Right forelimb (tissue), 1 donor: Measurements from ENCODE around the gene FSTL4.
"Not testable (repeated sequence)": the region's sequence is repeated elsewhere in the genome, so short reads cannot be mapped to it uniquely, and the experiment has no call there.

Experiments
- DNase-seq: peaks from one replicate; pipeline ENCODE4 v3.0.0-alpha.2; 2018

The FSTL4 gene

DNA sequence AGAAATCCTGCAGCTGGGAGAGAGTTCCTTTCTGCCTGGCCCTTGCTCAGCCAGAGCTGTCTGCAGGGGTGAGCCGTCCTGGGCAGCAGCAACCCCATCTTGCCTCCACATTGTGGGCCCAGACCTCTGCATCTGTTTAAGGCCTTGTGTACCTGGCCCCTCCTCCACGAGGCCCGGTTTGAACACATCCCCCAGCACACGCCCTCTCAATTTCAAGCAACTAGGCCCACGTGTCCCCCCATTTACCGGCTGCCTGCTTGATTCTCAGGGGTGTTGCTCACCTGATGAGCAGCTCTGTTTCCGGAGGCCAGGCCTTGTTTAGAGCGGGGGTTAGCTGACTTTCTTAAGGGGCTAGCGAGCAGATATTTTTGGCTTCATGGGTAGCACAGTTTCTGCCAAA, 378.7 kb downstream of the FSTL4 start:
- DNase-seq = peak; percentile 26

DNA sequence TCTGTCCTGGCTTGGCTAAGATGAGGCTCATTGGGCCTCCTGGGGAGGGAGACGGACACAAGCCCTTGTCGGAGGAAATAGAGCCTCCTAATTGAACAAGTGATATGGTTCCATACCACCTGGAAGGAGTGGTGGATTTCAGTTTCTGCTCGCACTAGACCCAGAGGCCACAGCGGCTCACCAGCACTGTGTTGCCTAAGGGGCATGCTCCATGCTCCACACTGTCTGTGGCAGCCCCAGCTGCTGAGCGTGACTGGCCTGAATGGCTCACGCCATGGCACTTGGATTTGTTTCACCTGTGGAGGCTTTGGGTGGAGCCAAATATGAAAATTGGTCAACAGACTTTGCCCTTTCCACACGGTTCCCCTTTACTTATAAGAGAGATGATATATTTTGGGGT, 379.4 kb downstream of the FSTL4 start:
- DNase-seq = peak; percentile 11

DNA sequence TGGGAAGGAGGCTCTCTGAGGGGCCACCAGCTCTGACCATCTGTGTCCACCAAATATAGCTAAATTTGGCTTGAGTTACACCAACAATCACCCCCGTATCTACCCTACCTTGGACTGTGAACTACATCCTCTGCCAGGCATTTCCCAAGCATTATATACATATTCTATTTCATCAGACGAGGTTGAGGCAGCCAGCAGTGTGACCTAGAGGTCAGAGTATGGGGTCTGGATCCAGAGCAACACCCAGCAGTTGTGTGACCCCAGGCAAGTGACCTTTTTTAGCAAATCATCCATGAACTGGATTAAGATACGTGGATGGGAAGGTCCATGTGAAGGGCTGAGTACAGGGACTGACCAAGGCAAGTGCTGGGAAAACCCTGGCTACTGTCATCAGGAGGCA, 379.9 kb downstream of the FSTL4 start:
- peak; percentile 9 for DNase-seq

DNA sequence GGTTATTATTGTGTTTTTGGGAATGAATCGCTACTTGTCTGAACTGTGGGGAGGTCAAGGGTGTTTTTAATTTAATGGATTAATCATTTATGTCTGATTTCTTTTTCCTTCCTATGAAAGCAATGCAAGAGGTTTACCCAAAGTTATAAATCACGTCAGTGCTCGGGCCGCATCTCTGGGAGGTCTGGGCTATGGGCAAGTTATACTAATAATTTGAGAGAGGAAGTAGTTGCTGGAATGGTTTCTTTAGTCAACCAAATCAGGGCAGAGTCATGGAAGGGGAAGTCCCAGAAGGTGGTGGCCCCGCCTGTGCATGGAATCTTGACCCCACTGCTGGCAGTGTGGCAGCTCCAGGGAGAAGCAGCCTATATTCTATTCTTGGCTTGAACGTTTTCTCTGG, 380.3 kb downstream of the FSTL4 start:
- DNase-seq = no peak

DNA sequence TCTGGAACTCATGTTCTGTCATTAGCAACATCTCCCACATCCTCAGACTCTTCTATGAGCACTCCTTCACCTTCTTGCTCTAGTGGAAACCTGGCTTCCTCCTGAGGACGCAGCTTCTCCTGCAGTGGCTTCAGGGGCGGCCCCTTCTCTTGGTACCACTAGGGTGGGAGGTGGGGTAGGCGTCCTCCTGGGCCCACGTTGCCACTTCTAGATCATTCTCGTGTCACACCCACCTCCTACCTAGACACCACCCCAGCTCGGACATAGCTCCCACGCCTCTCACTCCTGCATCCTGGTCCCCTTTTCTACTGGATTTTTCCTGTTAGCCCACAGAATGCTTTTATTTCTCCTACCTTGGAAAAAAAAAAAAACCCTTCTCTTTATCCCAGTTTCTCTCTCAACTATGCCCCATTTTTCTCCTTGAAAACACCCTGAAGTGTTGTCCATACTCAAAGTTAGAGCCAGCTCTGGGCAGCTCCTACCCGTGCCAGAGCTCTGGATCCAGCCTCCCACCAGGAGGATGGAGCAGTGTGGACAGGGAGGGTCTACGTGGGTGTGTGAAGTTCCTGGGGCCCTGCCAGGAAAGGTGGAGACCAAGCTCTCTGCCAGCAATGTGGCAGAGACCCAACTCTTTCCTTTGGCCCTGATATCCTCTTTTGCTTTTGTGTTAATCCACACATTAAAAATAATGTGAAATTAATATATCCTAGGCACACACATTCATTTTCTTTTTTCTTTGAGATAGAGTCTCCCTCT, 381.3 kb downstream of the FSTL4 start:
- DNase-seq = peak; percentile 24

DNA sequence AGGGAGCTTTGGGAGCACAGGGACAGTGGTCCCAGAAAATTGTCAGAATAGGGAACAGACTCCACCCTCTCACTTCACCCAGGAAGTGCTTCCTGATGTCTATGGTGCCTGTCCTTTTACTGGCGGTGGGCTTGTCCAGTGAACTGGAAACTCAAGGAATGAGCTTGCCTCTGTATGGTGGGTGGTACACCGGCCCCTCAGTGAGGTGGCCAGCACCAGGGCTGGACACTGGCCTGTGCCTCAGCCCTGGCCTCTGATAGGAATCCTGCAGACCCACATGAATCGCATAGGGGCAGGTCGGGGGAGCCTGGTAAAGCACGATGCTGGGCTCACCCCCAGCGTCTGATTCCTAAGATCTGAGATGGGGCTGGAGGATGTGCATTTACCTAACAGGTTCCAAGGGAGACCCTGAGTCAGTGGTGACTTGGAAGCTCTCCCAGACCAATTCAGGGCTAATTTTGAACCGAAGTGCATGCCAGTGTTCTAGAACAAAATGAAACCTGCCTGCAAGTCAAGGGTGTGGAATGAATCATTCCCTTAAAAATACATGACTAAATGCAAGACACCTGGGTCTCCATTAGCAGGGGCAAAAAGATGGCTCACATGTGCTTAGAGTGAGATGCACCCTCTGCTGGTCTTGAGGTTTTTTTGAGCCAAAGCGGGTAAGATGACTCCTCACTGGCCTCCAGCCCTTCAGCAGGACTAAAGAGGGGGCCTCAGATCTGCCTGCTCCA, 382.2 kb downstream of the FSTL4 start:
- no peak for DNase-seq

DNA sequence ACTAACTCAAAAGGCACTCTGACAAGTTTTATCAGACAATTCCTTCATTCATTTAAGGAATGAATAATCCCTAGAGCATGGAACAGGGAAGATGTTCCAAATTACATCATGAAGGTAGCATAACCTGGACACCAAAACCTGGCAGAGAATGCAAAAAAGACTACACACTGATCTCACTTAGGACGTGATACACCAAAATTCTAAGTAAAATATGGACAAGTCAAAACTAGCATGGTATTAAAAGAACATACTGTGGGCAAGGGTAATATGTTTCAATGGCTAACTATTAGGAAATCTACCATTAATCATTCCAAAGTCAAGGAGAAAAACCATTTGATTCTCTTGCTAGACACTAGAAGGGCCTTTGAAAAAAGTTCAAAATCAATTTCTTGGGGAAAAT, 384.0 kb downstream of the FSTL4 start:
- DNase-seq = no peak

DNA sequence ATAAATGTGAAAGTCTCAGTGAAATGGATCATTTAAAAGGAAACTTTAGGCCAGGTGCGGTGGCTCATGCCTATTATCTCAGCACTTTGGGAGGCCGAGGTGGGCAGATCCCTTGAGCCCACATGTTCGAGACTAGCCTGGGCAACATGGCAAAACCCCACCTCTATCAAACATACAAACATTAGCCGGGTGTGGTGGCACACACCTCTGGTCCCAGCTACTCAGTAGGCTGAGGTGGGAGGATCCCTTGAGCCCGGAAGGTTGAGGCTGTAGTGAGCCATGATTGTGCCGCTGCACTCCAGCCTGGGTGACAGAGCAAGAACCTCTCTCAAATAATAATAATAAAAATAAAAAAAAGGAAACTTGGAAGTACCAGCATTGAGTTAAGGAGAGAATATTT, 384.4 kb downstream of the FSTL4 start:
- no peak for DNase-seq

DNA sequence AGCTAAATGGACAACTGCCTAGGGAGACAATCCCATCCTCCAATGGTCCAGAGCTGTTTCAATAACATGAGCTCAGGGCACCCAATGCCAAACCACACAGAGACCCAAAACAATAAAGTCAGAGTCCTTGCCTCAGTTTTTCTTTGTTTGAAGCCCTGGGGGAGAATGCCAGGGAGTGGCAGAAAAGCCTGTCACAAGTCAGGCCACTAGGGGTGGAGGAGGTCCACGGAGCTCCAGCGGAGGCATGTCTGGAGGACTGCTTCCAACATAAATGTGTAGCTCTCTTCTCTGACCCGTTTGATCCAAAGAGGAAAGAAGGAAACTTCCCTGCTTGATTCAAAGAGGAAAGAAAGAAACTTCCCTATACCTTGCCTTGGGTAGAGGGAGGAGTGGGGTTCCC, 385.3 kb downstream of the FSTL4 start:
- no peak for DNase-seq

DNA sequence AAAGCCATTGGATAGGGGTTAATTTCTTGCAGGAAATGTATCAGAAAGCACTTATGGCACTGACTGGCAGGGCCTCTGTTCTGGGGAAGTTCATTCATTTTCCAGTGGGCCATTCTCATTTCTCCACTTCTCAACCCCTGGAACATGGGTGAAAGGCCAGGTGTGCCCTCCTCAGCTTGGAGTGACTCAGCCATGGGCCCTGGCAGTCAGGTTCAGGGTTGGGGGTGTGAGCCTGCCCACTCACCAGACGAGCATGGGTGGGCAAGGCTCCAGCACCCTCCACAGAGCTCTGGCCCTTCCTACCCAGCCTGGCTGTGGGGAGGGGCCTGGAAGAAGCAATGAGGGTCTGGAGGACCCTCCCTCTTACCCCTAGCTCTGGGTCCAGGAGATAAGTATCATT, 386.2 kb downstream of the FSTL4 start:
- DNase-seq = no peak

DNA sequence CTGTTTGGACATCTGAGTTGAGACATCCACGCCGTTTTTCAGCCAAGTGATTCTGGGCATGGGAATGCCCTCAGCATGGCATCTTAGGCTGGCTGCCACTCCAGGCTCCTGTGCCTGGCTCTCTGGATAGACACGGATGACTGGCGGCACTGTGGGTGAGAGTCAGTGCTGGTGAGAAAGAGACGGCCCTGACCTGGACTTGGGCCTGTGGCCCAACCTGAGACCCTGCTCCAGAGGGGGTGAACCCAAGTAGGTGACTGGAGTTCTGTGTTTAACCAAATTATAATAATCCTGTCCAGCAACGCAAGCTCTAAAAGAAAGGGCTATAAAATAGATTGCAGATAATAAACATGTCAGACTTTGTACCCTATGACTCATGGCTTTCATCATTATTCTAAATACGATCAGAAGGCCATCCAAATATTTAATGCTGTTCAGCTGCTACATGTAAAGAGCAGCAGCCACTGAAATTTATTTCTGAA, 386.6 kb downstream of the FSTL4 start:
- DNase-seq = no peak

DNA sequence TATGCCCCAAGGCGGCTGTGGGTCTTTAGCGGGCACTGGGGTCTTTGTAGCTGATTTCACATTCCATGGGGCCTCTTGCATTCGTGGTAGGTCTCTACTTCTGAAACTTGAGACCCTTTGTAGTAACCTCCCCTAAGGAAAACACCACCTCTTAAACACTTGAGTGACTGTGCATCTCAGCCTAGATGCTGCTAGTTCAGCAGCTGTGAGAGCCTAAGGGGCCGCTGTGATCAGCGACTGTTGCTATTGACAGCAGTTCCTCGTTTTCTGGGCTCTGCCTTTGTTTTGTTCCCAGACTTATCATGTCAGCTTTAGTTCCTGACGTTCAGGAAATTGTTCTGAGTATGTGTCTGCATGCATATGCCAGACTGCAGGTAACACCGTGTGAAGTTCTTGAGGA, 389.4 kb downstream of the FSTL4 start:
- peak; percentile 37 for DNase-seq

DNA sequence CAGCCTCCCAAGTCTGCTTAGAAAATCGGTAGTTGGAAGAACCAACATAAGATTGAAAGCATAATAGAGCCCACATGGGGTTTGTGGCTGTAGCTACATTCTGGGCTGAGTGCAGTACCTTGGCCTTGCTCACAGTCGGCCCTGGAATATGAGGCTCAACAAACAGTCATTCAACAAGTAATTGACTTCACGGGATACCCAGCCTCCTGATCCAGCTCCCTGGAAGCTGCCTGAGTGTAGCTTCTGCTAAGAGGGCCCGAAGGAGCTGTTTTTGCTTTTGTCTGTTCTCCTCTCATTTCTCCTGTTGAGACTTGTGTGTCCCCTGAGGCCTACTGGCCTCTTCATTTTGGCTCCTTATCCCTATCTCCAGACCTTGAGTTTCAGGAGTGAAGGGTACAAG, 389.8 kb downstream of the FSTL4 start:
- DNase-seq = peak; percentile 30

DNA sequence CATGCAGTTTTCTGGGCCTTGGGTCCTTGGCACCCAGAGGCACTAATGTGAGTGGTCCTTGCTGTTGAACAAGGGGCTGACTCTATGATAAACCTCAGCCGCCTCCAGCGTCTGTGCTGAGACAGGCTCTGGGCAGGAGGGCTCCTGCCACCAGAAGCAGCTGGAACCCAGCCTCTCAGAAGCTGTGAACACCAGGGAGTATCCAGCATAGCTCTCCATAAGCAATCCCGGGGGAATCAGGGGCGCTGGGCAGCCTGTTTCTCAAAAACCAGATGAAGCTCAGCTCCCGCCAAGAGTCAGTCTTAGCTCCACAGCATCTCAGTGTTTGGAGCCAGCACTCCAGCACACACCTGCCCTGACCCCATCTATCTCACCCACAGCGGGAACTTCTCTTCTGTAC, 390.3 kb downstream of the FSTL4 start:
- peak; percentile 30 for DNase-seq

DNA sequence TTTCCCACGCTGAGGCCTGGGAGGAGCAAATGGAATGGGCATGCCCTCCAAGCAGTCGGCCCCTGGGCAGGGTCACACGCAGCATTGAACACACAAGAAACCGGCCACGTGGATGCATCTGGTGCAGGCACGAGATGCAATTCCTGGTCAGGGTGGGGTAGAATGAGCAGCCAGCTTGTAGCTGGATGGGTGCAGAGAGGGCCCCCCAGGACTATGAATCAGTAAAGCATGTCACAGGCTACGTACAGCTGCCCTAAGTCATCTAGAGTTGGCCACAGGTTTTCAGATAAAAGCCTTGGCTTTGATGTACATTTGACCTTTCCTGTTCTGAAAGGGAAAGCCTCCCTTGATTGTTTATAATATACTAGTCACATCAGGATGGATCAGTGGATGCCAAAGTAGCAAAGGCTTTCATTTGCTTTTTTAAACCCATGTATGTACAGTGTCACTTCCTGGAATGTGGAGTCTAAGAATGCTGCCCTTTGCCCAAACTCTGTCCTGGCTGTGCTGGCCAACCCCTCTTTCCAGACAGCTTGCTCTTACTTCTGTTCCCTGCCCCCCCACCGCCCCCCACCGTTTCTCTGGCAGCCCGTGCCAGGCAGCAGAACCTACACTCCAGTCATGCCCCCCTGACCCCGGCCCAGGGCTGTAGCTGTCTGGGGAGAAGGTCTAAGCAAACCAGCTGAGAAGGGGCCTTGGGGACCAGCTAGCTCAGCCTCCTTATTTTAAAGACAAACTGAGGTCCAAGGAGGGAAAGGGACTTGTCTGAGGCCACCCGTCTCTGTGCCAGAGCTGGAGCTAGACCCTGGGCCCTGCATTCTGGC, 391.3 kb downstream of the FSTL4 start:
- DNase-seq = peak; percentile 37

DNA sequence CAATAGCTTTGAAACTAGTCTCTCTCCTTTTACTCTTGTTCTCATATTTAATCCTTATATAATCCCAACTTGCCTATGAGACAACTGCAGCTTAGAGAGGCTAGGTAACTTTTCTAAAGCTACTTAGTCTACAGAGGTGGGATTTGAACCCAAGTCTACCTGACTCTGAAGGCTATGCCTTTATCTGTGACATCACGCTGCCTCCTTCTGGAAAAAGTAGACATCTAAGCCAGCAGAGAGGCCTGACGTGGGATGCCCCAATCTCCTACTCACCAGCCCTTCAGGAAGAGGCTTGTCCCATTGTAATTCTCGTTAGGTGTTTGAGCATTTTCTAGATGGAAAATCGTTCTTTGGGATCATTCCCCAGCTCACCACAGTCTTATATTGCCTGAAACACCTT, 393.0 kb downstream of the FSTL4 start:
- no peak for DNase-seq

DNA sequence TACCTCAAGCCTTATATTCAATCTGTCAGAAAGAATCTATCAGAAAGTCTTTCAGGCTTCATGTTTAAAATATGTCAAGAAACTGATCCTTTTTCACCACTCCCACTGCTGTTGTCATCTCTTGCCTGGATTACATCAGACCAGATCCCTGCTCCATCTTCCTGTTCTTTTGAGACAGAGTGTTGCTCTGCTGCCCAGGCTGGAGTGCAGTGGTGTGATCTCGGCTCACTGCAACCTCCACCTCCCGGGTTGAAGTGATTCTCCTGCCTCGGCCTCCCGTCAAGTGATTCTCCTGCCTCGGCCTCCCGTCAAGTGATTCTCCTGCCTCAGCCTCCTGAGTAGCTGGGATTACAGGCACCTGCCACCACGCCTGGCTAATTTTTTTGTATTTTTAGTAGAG, 396.2 kb downstream of the FSTL4 start:
- not testable (repeated sequence) for DNase-seq

DNA sequence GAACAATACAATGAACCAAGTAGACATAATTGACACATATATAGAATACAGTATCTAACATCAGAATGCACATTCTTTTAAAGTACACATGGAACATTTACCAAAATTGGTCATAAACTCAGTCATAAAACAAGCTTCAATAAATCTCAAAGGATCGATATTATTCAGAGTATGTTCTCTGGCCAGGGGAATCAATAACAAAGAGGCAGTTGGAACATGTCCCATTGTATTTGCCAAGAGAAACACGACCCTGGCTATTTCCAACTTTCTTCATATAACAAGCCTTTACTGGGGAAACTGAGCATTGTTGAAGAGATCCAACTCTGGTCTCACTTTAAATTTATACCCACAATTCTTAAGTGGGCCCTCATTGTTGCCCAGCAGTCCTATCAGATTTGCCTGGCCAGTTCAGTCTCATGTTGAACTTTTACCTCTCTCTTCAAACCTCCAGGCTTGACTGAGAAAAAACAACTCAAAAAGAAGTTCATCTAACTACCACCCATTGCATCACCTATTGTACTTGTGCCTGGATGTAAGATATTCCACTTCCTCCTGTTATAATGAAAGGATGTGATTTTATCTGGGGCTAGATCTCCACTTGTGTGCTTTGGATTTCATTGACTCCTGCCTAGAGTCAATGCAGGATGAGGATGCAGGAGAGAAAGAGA, 398.1 kb downstream of the FSTL4 start:
- peak; percentile 16 for DNase-seq

DNA sequence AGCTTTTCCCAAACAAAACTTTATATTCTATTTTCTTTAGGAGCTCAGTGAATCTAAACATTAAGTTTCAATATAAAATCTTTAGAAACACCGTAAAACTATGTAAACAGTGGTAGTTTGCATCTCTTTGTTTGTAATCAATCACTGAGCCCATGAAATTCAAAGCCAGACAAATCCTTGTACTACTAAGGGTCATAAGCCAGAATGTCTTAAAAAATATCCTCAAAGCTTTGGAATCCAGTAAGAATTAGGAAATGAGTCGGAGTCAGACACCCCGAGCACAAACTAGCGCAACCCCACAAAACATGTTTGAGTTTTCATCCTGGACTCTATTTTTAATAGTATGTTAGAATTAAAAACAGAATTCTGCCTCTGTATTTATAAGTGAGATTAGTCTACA, 406.7 kb downstream of the FSTL4 start:
- DNase-seq = no peak

DNA sequence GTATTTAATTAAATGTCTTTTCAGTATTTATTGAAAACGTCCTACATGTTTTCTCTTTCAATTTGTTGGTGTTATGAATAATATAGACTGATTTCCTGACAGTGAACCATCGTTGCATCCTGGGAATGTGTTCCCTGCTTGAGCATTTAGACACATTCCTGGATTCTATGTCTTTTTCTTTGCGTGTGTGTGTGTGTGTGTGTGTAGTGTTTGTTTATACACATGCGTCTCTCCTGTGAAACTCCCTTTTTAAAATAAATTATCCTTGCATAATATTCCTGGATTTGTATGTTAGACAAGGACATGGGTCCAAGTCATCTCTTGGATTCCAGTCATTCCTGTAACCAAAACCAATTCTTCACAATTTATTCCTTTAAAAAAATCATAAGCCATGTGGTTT, 407.1 kb downstream of the FSTL4 start:
- DNase-seq = no peak

DNA sequence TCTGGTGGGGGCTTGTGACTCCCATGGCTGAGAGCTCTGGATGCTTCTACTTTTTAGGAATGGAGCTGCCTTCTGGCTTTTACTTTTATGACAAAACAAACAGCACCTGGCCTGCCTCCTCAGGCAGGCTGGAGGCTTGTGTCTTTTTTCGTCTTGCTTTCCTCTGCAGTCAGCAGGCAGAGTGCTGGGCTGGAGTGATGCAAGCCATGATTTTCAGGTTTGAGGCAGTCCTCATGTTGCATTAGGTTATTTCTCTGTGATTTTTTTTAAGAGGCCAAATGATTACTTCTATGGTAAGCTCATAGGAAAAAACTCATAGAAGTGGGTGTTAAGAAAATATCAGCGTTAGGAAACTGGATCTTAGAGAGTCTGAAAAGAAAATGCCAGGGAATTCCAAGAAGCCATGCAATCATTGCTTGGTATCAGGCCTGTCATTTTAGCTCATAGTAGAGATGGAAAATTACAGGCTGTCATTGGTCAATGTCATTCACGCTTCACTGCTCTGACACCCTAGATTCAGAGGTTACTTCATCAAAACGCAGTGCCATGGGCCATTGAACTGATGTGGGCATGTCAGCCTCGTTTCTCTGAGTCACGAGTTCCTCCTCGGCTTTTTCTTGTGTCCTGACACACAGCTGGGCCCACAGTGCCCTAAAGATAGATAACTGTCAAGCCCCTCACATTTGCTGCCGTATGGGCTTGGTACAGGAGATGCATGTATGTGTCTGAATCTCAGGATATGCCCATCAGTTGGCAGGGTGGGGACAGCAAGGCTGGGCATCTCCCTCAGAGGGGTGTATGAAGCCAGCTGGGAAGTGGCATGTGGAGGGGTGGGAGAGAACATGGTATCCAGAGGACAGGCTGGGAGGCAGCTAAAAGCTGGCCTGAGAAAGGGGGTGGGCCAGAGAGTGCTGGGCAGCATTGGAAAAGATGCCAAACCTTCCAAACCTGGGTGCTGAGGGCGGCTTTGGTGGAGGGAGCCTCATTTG, 408.7 kb downstream of the FSTL4 start:
- no peak for DNase-seq
